WTC11 (cell line): ENCODE measurements around the gene ATF7.

Experiments
- ATF1 ChIP-seq: sonication (generic); formaldehyde crosslinking; IDR thresholded peaks from 2 replicates; pipeline ENCODE4 v1.8.1; 2023; ENCODE audit warnings: mild to moderate bottlenecking, moderate library complexity, missing genetic modification reagents
- CTCF ChIP-seq: fragments of 200-600 bp; IDR thresholded peaks from 2 replicates; pipeline ENCODE4 v1.8.0; 2022; ENCODE audit warnings: antibody characterized with exemption
- FOXP1 ChIP-seq: sonication (generic); formaldehyde crosslinking; IDR thresholded peaks from 2 replicates; pipeline ENCODE4 v1.8.0; 2022; ENCODE audit warnings: missing genetic modification reagents, mild to moderate bottlenecking, moderate library complexity, borderline replicate concordance
- FOXP4 ChIP-seq: sonication (generic); formaldehyde crosslinking; IDR thresholded peaks from 2 replicates; pipeline ENCODE4 v1.8.0; 2022; ENCODE audit warnings: mild to moderate bottlenecking, missing genetic modification reagents
- GTF2I ChIP-seq: fragments of 250-450 bp; sonication (Bioruptor Pico); conservative IDR thresholded peaks from 2 replicates; pipeline ENCODE4 v1.4.0; 2021; ENCODE audit warnings: mild to moderate bottlenecking
- IRF2 ChIP-seq: sonication (generic); formaldehyde crosslinking; IDR thresholded peaks from 2 replicates; pipeline ENCODE4 v1.8.0; 2022; ENCODE audit warnings: low read depth, missing genetic modification reagents, borderline replicate concordance
- JUN ChIP-seq: sonication (generic); formaldehyde crosslinking; IDR thresholded peaks from 2 replicates; pipeline ENCODE4 v1.8.0; 2023; ENCODE audit warnings: mild to moderate bottlenecking, missing genetic modification reagents
- KAT7 ChIP-seq: sonication (generic); formaldehyde crosslinking; IDR thresholded peaks from 2 replicates; pipeline ENCODE4 v1.8.1; 2023; ENCODE audit warnings: missing genetic modification reagents, mild to moderate bottlenecking, borderline replicate concordance
- USF2 ChIP-seq: sonication (generic); formaldehyde crosslinking; IDR thresholded peaks from 2 replicates; pipeline ENCODE4 v1.8.1; 2023; ENCODE audit warnings: mild to moderate bottlenecking, missing genetic modification reagents, moderate library complexity
- ZBTB21 ChIP-seq: sonication (generic); formaldehyde crosslinking; IDR thresholded peaks from 2 replicates; pipeline ENCODE4 v1.8.1; 2023; ENCODE audit warnings: mild to moderate bottlenecking, missing genetic modification reagents, borderline replicate concordance
- ZNF317 ChIP-seq: sonication (generic); formaldehyde crosslinking; IDR thresholded peaks from 2 replicates; pipeline ENCODE4 v1.8.1; 2023; ENCODE audit warnings: low read depth, mild to moderate bottlenecking, moderate library complexity, missing genetic modification reagents, borderline replicate concordance

GRCh38 chr12:53592426-53592825 lies 33.8 kb downstream of the ATF7 start:
- TF ChIP-seq FOXP4 (CRISPR knock-in tag), result no peak
- no peak for TF ChIP-seq JUN (CRISPR knock-in tag)
- TF ChIP-seq USF2 (CRISPR knock-in tag), result no peak
- TF ChIP-seq ZBTB21 (CRISPR knock-in tag), result no peak
- no peak for TF ChIP-seq ATF1 (CRISPR knock-in tag)
- TF ChIP-seq CTCF, result no peak
- no peak for TF ChIP-seq FOXP1 (CRISPR knock-in tag)
- TF ChIP-seq GTF2I (CRISPR knock-in tag), result no peak
- no peak for TF ChIP-seq ZNF317
- no peak for TF ChIP-seq IRF2
- no peak for TF ChIP-seq KAT7
